ENCODE results near the gene NAA40. TPM values are rescaled to one million over a fixed set of nuclear protein-coding genes. Genes with fewer than 3 reads are reported as not detected.

NAA40 gene
- total and polyA plus RNA-seq, 10 of the 15 experiments (the other 5 are each of a cell fraction or from before 2014, with no cell fraction given), result 4.8 to 31.6 (median 22.2) TPM

DNA sequence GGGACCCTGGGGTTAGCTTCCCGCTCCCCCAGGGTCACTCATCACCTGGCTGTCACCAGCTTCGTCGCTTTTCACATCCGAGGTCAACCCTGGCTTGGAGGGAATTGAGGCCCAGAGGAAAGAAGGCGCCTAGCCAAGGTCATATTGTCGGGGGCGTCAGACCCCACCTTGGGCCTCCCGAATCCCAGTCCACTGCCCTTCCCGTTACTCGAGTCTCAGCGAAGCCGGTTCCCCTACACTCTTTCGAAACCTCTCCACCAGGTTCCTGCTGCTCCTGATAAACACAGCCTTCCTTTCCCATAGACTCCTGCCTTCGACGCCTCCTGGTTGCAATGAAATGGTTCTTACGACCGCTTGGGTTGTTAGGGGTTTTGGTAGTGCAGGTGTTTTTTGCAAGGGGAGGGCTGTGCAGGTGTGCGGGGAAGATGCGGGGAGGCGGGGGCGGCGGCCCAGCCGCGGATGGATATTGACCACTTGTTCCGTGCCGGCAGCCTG, 642 bp downstream of the NAA40 start:
- Histone ChIP-seq H2AFZ (ENCODE audit: control insufficient read depth, low read depth, low read length) (peak overlapping the region; percentile 3), H3K36me3 (ENCODE audit: control insufficient read depth in 2 of 2, insufficient read depth in 2 of 2, low read length in 1 of 2) (0 out of 4 replicates have a peak, but pooled peaks cover 0 to 6% of the 10 kb centered on the region in 2 experiments), H4K20me1 (ENCODE audit: control insufficient read depth, insufficient read depth) (no peaks in the 10 kb centered on the region), H3K27me3 (replicated peaks in 1 of 2; ENCODE audit: control insufficient read depth in 2 of 2, insufficient read depth in 2 of 2, low read length in 1 of 2) (no peaks in the 10 kb centered on the region), H3K9ac (ENCODE audit: control insufficient read depth, insufficient read depth, low read length) (peak overlapping the region; percentile 74), H3K4me2 (ENCODE audit: control insufficient read depth, insufficient read depth) (peak overlapping the region; percentile 77), H3K27ac (ENCODE audit: control insufficient read depth, insufficient read depth) (peak overlapping the region; percentile 45; the same call in 1 of the 2 replicates), H3K4me3 (peak overlapping the region; percentile 91), H3K79me2 (ENCODE audit: control insufficient read depth, insufficient read depth, low read length) (peaks cover 38% of the 10 kb centered on the region), H3K9me3 (replicated peaks; ENCODE audit: control insufficient read depth, insufficient read depth, low read length) (no peaks in the 10 kb centered on the region), H3K4me1 (ENCODE audit: control insufficient read depth, insufficient read depth, low read length) (peaks cover 21% of the 10 kb centered on the region; the same call in 1 of the 2 replicates)
- ChIA-PET SMC1A (ENCODE audit: uncharacterized antibody, unreplicated experiment) (no interaction called here), POLR2A (interaction anchor here (1.0 to 1.1 kb wide), 2 partner anchors 23 to 101 kb away, joined by 3 read pairs; partner anchors contain the start of gene MARK2), RAD21 (ENCODE audit: unreplicated experiment) (interaction anchor here (0.6 to 1.3 kb wide), 4 partner anchors 36 to 188 kb away, joined by 3 to 7 read pairs (median 3); partner anchors contain the start of gene MARK2), CTCF (interaction anchor here (1.5 to 4.0 kb wide), 2 partner anchors 13 to 102 kb away, joined by 4 to 20 read pairs; partner anchors contain the start of gene MARK2)
- TF ChIP-seq NR2C1 (IDR thresholded peaks at IDR 0.05), result peak; percentile 55; the same call in 1 of the 2 replicates
- peak in 1 of 2 experiments; percentile 14; a peak in 1 of 4 replicates for TF ChIP-seq IKZF2 (IDR thresholded peaks at IDR 0.05)
- TF ChIP-seq EZH2 (IDR thresholded peaks at IDR 0.05; ENCODE audit: borderline replicate concordance, control insufficient read depth, low read depth, low read length), result no peak
- 0 out of 3 replicates have a peak, but pooled peaks of 1 of the 2 experiments have one; percentile 46 for TF ChIP-seq EGR1 (IDR thresholded peaks at IDR 0.05; ENCODE audit: borderline replicate concordance in 1 of 2, low read depth in 2 of 2, low read length in 2 of 2)
- TF ChIP-seq NR2F1 (conservative IDR thresholded peaks at IDR 0.05), result 0 out of 2 replicates have a peak, but pooled peaks have one; percentile 34
- no peak for TF ChIP-seq TBL1XR1 (IDR thresholded peaks at IDR 0.05; ENCODE audit: low read depth, low read length)
- TF ChIP-seq, protein P1, sequence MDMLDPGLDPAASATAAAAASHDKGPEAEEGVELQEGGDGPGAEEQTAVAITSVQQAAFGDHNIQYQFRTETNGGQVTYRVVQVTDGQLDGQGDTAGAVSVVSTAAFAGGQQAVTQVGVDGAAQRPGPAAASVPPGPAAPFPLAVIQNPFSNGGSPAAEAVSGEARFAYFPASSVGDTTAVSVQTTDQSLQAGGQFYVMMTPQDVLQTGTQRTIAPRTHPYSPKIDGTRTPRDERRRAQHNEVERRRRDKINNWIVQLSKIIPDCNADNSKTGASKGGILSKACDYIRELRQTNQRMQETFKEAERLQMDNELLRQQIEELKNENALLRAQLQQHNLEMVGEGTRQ (IDR thresholded peaks at IDR 0.05; ENCODE audit: borderline replicate concordance, low read depth, low read length), result no peak
- TF ChIP-seq KDM1A (IDR thresholded peaks at IDR 0.05; ENCODE audit: borderline replicate concordance), result no peak
- TF ChIP-seq, protein P2, sequence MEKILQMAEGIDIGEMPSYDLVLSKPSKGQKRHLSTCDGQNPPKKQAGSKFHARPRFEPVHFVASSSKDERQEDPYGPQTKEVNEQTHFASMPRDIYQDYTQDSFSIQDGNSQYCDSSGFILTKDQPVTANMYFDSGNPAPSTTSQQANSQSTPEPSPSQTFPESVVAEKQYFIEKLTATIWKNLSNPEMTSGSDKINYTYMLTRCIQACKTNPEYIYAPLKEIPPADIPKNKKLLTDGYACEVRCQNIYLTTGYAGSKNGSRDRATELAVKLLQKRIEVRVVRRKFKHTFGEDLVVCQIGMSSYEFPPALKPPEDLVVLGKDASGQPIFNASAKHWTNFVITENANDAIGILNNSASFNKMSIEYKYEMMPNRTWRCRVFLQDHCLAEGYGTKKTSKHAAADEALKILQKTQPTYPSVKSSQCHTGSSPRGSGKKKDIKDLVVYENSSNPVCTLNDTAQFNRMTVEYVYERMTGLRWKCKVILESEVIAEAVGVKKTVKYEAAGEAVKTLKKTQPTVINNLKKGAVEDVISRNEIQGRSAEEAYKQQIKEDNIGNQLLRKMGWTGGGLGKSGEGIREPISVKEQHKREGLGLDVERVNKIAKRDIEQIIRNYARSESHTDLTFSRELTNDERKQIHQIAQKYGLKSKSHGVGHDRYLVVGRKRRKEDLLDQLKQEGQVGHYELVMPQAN (conservative IDR thresholded peaks at IDR 0.05), result 0 out of 2 replicates have a peak, but pooled peaks have one; percentile 16
- no peak for TF ChIP-seq TCF7 (IDR thresholded peaks at IDR 0.05; ENCODE audit: borderline replicate concordance)
- 0 out of 2 replicates have a peak, but pooled peaks have one; percentile 18 for TF ChIP-seq TCF12 (IDR thresholded peaks at IDR 0.05; ENCODE audit: low read depth, low read length)
- intact Hi-C loops (cut with micrococcal nuclease; ENCODE audit: unreplicated experiment) (no loop called here), in situ Hi-C loops (cut with MboI) (no loop called here)
- no peak for DNase-seq (ENCODE audit: low read depth, low spot score)
- WGBS (ENCODE audit: insufficient coverage, insufficient replicate concordance, low lambda C conversion rate, missing lambda C conversion rate), result 3% methylated on average over 25 of the region's 26 CpGs
- BruUV-seq (replicated peaks), result no TSS peak
- FAIRE-seq, result no peak
- ATAC-seq, result no peak

All from GM12878 (cell line).